Measurements from ENCODE around the gene CTNNBIP1.

DNA sequence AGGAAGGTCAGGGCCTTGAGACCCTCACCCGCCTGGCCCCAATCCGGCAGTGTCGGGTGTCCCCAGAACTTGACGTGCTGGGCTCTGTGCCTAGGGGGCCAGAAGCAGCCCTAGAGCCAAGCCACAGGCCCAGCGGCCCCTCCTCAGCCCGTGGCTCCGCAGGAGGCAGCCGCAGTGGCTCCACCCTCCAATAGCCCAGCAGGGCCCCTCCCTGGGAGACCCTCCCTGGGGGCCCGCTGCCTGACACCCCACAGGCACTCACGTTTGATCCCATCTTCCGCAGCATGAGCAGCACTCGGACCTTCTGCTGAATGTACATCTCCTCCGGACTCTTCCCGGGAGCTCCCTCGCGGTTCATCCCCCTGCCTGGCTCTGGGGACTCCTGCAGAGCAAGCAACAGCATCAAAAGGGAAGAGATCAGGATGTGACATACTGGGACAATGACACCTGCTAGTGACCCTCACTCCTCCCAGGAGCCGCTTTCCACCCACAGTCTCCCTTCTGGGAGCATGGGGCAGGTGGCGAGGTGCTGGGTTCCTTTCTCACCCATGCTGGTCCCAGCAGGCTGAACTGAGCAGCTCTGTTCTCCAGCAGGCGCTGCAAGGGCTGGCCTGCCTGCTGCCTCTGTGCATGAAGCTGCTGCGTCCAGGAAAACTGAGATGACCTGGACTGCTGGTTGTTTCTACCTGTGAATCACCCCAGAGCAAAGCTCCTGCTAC, 38.2 kb downstream of the CTNNBIP1 start:
- TF ChIP-seq CTCF (IDR thresholded peaks at IDR 0.05; ENCODE audit: low read length) (no peak), EZH2 (IDR thresholded peaks at IDR 0.05; ENCODE audit: borderline replicate concordance, low read length) (no peak)
